Measurements from ENCODE around the gene EFCC1.

EFCC1 gene

DNA sequence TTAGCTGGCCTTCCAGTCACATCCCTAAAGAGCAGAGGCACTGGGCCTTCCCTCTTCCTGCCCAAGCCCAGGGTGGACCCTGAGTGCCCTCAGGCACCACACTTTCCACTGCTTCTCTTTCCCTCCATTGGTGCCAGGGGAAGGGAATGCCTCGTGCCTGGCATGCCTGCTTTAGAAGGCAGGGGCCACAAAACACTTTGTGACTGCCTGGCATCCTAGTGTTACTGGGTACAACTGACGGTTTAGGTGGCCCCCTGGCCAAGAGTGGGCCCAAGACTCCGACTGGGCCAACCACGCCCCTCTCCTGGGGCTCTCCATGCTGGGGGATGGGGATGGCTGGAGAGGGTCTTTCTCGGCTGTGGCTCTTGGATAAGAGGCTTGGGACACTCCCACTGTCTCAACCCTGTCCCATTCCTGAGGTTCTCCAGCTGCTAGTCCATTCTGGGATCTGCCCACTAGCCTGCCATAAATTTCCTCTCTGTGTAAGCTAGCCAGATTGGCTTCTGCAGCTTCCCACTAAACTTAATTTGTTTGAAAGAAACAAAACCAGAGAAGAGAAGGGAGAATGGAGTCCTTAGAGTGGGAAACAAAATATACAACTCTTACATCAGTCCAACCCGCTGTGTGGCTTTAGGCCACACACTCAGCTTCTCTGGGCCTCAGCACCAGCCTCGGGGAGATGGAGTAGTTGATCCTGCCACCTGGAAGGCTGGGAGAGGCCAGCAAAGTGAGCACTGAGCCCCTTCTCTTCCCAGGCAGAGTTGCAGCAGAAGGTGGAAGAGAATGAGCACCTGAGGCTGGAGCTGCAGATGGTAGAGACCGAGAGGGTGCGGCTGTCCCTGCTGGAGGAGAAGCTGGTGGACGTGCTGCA, 35.4 kb downstream of the EFCC1 start:
- H3K4me1 ChIP-seq (ENCODE audit: control insufficient read depth, insufficient read depth, low read length), result no peaks in the 10 kb centered on the region
- H3K27me3 ChIP-seq (replicated peaks; ENCODE audit: control insufficient read depth, insufficient read depth, low read length), result peaks cover 47% of the 10 kb centered on the region
- no peak overlapping the region for H3K4me3 ChIP-seq (ENCODE audit: low read length)
- no peak for DNase-seq (ENCODE audit: low read depth)
- no peaks in the 10 kb centered on the region for H3K36me3 ChIP-seq (ENCODE audit: control insufficient read depth, insufficient read depth, low read length, severe bottlenecking)
- H3K9ac ChIP-seq (ENCODE audit: low read length), result no peak overlapping the region
- H3K9me3 ChIP-seq (ENCODE audit: control insufficient read depth, low read length), result no peaks in the 10 kb centered on the region

DNA sequence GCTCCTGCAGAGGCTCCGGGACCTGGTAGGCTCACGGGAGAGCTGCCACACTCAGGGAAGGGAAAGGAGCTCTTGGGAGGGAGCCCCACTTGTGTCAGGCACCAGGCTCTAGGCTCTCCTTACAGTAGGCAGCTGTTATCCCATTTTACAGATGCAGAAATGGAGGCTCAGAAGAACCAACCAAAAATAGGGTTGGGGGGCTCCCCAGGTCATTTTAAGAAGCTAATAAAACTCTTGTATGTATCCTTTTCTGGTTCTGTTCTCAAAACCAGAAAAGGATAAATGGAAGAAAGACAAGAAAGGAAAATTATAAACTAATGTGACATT, 36.0 kb downstream of the EFCC1 start:
- H3K9ac ChIP-seq (ENCODE audit: low read length), result no peak overlapping the region
- H3K36me3 ChIP-seq (ENCODE audit: control insufficient read depth, insufficient read depth, low read length, severe bottlenecking), result no peaks in the 10 kb centered on the region
- no peak overlapping the region for H3K4me3 ChIP-seq (ENCODE audit: low read length)
- DNase-seq (ENCODE audit: low read depth), result no peak
- H3K4me1 ChIP-seq (ENCODE audit: control insufficient read depth, insufficient read depth, low read length), result no peaks in the 10 kb centered on the region
- H3K27me3 ChIP-seq (replicated peaks; ENCODE audit: control insufficient read depth, insufficient read depth, low read length), result peaks cover 53% of the 10 kb centered on the region
- peaks cover under 1% of the 10 kb centered on the region for H3K9me3 ChIP-seq (ENCODE audit: control insufficient read depth, low read length)

DNA sequence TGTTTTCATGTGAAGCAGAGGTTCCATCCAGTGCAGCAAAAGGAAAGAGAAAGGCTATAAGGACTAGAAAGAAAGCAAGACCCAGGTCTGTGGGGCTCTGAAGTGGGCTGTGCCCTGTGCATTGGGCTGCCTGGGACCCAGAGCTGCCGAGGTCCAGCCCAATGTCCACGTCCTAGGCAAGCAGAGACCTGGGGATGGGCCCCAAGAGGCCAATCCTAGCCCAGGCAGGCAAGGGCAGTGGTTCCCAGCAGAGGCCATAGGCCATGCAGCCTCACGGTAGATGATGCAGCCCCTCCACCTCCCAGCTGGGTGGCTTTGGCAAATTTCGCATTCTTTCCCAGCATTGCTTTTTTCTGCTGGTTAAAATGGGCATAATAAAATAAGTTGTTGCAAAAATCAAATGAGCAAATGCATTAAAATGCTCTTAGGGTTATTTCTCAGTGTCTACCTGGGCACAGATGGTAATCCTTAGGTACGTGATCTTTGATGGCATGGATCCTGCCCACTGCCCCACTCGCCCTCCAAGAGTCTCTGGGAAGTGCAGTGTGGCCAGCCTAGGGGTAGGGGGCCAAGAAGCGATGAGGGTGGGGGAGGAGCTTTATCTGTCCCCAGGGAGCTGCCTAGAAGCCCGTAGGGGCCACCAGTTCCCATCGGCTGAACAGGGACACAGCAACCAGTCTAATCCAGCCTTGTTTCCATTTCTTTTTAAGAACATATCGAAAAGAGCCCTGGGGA, 37.2 kb downstream of the EFCC1 start:
- DNase-seq (ENCODE audit: low read depth), result no peak
- peaks cover 52% of the 10 kb centered on the region for H3K27me3 ChIP-seq (replicated peaks; ENCODE audit: control insufficient read depth, insufficient read depth, low read length)
- H3K4me3 ChIP-seq (ENCODE audit: low read length), result no peak overlapping the region
- H3K9ac ChIP-seq (ENCODE audit: low read length), result no peak overlapping the region
- no peaks in the 10 kb centered on the region for H3K4me1 ChIP-seq (ENCODE audit: control insufficient read depth, insufficient read depth, low read length)
- peaks cover 4% of the 10 kb centered on the region for H3K9me3 ChIP-seq (ENCODE audit: control insufficient read depth, low read length)
- H3K36me3 ChIP-seq (ENCODE audit: control insufficient read depth, insufficient read depth, low read length, severe bottlenecking), result no peaks in the 10 kb centered on the region

DNA sequence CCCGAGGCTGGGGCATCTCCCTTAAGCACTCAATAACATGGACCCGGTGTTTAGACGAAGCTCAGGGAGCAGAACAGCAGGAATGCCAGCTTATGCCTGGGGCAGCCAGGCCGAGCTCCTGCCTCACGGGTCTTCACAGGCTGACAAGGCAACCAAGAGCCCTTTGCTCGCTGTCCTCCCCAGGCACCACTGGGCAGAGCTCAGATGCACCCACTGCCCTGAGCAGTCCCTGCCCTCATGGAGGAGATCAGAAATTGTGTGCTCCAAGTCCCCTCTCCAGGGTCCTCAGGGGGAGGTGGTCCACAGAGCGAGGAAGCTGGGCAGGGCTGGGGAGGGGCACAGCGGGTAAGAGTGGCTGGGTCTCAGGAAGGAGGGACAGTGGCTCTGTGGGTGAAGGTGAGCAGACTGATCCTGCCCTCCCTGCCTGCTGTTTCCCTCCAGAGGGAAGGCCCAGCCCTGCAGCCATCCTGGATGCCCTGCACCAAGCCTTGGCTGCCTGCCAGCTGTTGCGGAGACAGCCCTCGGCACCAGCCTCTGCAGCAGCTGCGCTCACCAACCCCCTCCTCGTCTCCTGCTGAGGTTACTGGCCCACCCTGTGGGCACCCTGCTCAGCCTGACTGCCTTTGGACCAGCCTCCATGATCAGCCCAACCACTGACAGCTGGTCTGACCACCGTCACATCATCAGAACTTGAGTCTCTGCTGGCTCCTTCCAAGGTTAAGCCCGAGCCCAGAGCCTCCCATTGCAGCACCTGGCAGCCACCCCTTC, 38.4 kb downstream of the EFCC1 start:
- peaks cover 12% of the 10 kb centered on the region for H3K9me3 ChIP-seq (ENCODE audit: control insufficient read depth, low read length)
- no peaks in the 10 kb centered on the region for H3K4me1 ChIP-seq (ENCODE audit: control insufficient read depth, insufficient read depth, low read length)
- no peak overlapping the region for H3K4me3 ChIP-seq (ENCODE audit: low read length)
- peaks cover 49% of the 10 kb centered on the region for H3K27me3 ChIP-seq (replicated peaks; ENCODE audit: control insufficient read depth, insufficient read depth, low read length)
- peak; percentile 26 for DNase-seq (ENCODE audit: low read depth)
- no peaks in the 10 kb centered on the region for H3K36me3 ChIP-seq (ENCODE audit: control insufficient read depth, insufficient read depth, low read length, severe bottlenecking)
- no peak overlapping the region for H3K9ac ChIP-seq (ENCODE audit: low read length)

DNA sequence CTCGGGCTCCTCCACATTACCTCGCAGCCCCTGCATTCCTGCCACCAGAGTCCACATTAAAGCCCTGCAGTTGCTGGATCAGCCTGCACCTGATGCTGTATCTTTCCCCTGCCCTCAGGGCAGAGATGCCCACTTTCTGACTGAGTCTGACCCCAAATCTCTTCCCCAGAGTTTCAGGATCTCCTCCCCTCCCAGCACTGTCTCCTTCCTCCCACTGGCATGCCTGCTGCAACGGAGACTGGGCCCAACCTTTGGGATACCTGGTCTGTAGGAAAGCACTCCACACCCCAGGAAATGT, 38.9 kb downstream of the EFCC1 start:
- no peaks in the 10 kb centered on the region for H3K36me3 ChIP-seq (ENCODE audit: control insufficient read depth, insufficient read depth, low read length, severe bottlenecking)
- DNase-seq (ENCODE audit: low read depth), result no peak
- peaks cover 18% of the 10 kb centered on the region for H3K9me3 ChIP-seq (ENCODE audit: control insufficient read depth, low read length)

DNA sequence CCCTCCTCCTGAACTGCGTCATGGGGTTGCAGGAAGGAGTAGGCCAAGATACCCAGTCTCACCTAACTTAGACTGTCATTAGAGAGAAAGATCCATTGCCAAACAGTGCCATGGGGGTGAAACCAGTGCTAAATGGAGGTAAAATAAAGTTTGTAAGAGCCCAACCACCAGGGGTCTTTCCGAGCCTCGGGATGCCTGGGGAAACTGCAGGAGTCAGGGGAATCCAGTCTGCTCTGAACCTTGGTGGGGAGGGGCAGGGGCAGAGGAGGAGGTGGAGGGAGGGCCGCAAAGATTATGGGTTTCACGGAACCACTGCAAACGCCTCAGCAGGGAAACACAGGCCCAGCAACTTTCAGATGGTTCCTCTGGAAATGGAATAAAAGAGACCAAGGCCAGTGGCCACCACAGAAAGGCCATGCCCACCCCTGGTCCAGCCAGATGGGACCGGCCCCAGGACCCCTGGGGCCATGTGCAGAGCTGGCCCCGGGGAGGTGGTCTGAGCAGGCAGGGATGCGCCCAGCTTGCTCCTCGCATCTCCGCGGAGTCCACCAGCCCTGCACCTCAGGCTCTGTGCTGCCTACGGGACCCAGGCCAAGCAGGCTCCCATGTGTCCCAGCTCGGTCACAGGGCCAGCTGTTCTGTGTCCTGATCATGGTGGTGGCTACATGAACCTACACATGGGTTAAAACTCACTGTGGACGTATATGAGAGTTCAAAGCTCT, 39.6 kb downstream of the EFCC1 start:
- H3K9ac ChIP-seq (ENCODE audit: low read length), result no peak overlapping the region
- H3K9me3 ChIP-seq (ENCODE audit: control insufficient read depth, low read length), result peaks cover 18% of the 10 kb centered on the region
- H3K4me1 ChIP-seq (ENCODE audit: control insufficient read depth, insufficient read depth, low read length), result no peaks in the 10 kb centered on the region
- H3K4me3 ChIP-seq (ENCODE audit: low read length), result no peak overlapping the region
- H3K36me3 ChIP-seq (ENCODE audit: control insufficient read depth, insufficient read depth, low read length, severe bottlenecking), result no peaks in the 10 kb centered on the region
- DNase-seq (ENCODE audit: low read depth), result no peak
- H3K27me3 ChIP-seq (replicated peaks; ENCODE audit: control insufficient read depth, insufficient read depth, low read length), result peaks cover 48% of the 10 kb centered on the region

More for the DNA sequence above, 38.9 kb downstream of the EFCC1 start:
- Histone ChIP-seq H3K4me1 (ENCODE audit: control insufficient read depth, insufficient read depth, low read length) (no peaks in the 10 kb centered on the region), H3K9ac (ENCODE audit: low read length) (no peak overlapping the region), H3K4me3 (ENCODE audit: low read length) (no peak overlapping the region), H3K27me3 (replicated peaks; ENCODE audit: control insufficient read depth, insufficient read depth, low read length) (peaks cover 48% of the 10 kb centered on the region)

DNA sequence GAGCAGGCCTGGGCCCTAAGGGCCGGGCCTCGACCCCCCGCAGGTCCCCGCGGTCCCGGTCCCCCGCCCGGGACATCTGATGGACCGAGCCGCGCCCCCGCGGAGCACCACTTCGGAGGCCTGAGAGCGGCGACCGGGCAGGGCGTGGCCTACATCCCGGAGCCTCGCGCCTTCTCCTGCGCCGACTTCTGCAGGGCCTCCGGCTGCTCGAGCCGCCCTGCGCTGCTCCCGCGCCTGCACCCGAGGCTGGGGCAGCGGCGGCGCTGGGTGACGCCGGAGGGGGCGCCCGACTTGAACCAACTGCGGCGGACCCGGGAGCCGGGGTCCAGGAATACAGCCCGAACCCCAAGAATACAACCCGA, 44.6 kb downstream of the EFCC1 start:
- Histone ChIP-seq H3K4me1 (ENCODE audit: control insufficient read depth, insufficient read depth, low read length) (no peaks in the 10 kb centered on the region), H3K36me3 (ENCODE audit: control insufficient read depth, insufficient read depth, low read length, severe bottlenecking) (no peaks in the 10 kb centered on the region), H3K27me3 (replicated peaks; ENCODE audit: control insufficient read depth, insufficient read depth, low read length) (peaks cover 10% of the 10 kb centered on the region), H3K4me3 (ENCODE audit: low read length) (no peak overlapping the region), H3K9ac (ENCODE audit: low read length) (no peak overlapping the region), H3K9me3 (ENCODE audit: control insufficient read depth, low read length) (peaks cover 25% of the 10 kb centered on the region)
- DNase-seq (ENCODE audit: low read depth), result no peak

DNA sequence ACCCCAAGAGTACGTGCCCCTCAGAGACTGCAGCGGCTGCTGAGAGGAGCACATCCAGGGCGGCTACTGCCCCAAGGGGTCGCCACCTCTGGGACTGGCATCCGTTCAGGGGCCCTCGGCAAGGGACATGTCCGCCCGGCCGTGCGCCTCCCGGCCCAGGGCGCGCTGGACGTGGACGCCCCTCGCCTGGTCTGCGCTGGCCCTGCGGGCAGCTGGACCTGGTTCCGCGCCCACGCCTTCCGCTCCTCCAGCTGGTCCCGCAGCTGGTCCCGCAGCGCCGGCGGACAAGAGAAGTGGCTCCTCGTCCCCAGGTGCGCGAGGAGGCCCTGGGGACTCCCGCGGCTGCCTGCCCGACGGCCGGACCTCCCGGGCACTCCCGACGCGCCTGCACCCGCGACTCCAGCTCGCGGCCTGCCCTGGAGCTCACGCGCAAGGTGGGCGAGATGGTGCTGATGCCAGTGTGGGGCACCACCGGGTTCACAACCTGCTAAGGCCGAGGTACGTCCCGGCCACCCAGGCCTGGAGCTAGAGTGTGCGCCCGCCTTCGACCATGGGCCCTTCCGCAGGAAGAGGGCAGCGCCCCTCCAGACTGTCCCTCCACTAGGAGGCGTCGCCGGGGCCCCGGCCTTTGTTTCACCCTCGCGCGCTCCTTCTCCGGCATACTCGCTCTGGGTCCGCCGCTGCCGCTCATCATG, 45.1 kb downstream of the EFCC1 start:
- Histone ChIP-seq H3K4me1 (ENCODE audit: control insufficient read depth, insufficient read depth, low read length) (no peaks in the 10 kb centered on the region), H3K9ac (ENCODE audit: low read length) (no peak overlapping the region), H3K4me3 (ENCODE audit: low read length) (no peak overlapping the region), H3K27me3 (replicated peaks; ENCODE audit: control insufficient read depth, insufficient read depth, low read length) (peaks cover 10% of the 10 kb centered on the region), H3K36me3 (ENCODE audit: control insufficient read depth, insufficient read depth, low read length, severe bottlenecking) (no peaks in the 10 kb centered on the region), H3K9me3 (ENCODE audit: control insufficient read depth, low read length) (peaks cover 25% of the 10 kb centered on the region)
- no peak for DNase-seq (ENCODE audit: low read depth)

DNA sequence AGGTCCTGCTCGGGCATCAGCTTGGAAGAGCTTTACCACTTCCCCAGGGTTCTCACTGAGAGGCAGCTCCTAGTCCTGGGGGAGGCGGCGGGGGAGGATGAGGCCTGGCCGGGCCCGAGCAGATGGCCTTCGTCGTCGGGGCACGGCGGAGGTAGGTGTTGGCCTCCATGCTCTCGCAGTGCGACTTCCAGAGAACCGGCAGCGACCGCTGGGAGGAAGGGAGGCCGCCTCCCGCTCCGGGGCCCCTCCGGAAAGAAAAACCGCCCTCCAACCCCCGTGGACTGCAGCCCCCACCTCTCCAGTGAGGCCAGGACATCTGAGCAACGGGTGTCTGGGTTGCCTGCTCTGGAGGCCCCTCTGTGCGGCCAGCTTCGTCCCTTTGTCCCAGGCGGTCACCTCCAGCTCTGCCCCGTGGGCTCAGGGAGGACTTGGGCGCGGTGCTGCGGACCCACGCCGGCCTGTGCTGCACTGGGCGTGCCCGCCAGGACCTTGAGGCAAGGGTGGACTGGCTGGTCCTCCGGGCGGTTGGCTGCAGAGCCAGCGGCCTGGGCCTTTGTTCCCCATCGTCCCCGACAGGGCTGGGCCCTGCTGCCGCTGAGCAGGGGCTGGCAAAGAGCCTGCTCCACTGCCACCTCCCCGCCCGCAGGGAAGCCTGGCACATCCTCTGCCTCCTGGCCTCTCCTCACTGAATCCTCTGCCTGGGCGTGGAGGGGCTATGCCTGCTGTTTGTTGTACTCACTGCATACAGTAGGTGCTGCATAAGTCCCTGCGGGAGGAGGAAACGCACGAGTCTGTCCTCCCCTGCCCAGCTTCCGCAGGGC, 45.8 kb downstream of the EFCC1 start:
- Histone ChIP-seq H3K4me1 (ENCODE audit: control insufficient read depth, insufficient read depth, low read length) (peaks cover 3% of the 10 kb centered on the region), H3K27me3 (replicated peaks; ENCODE audit: control insufficient read depth, insufficient read depth, low read length) (peaks cover 4% of the 10 kb centered on the region), H3K36me3 (ENCODE audit: control insufficient read depth, insufficient read depth, low read length, severe bottlenecking) (no peaks in the 10 kb centered on the region), H3K4me3 (ENCODE audit: low read length) (no peak overlapping the region), H3K9ac (ENCODE audit: low read length) (no peak overlapping the region), H3K9me3 (ENCODE audit: control insufficient read depth, low read length) (peaks cover 25% of the 10 kb centered on the region)
- DNase-seq (ENCODE audit: low read depth), result no peak

DNA sequence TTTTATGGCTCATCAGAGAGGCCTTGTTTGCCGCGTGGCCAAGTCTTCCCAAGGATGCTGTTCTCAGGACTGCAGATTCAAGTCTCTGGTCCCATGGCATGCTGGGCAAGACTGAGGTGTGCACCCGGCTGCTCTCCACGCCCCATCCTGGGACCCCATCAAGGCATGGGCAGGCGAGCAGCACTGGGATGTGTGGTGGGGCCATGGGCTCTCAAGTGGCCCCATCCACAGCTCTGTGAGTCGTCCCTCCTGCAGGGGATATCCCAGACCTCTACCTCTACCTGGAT, 46.4 kb downstream of the EFCC1 start:
- H3K27me3 ChIP-seq (replicated peaks; ENCODE audit: control insufficient read depth, insufficient read depth, low read length), result no peaks in the 10 kb centered on the region

More for the DNA sequence above, 46.4 kb downstream of the EFCC1 start:
- no peak for DNase-seq (ENCODE audit: low read depth)
- peaks cover 6% of the 10 kb centered on the region for H3K4me1 ChIP-seq (ENCODE audit: control insufficient read depth, insufficient read depth, low read length)
- H3K4me3 ChIP-seq (ENCODE audit: low read length), result no peak overlapping the region
- no peaks in the 10 kb centered on the region for H3K36me3 ChIP-seq (ENCODE audit: control insufficient read depth, insufficient read depth, low read length, severe bottlenecking)
- H3K9me3 ChIP-seq (ENCODE audit: control insufficient read depth, low read length), result peaks cover 20% of the 10 kb centered on the region
- H3K9ac ChIP-seq (ENCODE audit: low read length), result no peak overlapping the region

All from adipocyte (in vitro differentiated cells).